HUES64 (cell line): ENCODE results near the gene MBNL1.
"Not testable (repeated sequence)": the region's sequence is repeated elsewhere in the genome, so short reads cannot be mapped to it uniquely, and the experiment has no call there.

Experiments used
- H3K27ac ChIP-seq: 2 replicates; pipeline ENCODE4 v1.7.0; 2013; ENCODE audit warnings: low read depth, low read length, inconsistent platforms
- H3K27me3 ChIP-seq: 2 replicates; pipeline ENCODE4 v1.6.1; 2013; ENCODE audit warnings: mild to moderate bottlenecking, low read length; ENCODE audit not compliant: insufficient read depth
- H3K36me3 ChIP-seq: 2 replicates; pipeline ENCODE4 v1.6.1; 2013; ENCODE audit warnings: mild to moderate bottlenecking, low read length; ENCODE audit not compliant: insufficient read depth
- H3K4me1 ChIP-seq: 2 replicates; pipeline ENCODE4 v1.6.1; 2013; ENCODE audit warnings: mild to moderate bottlenecking, low read length, moderate library complexity; ENCODE audit not compliant: insufficient read depth
- H3K4me3 ChIP-seq: 2 replicates; pipeline ENCODE4 v1.5.1; 2013; ENCODE audit warnings: mild to moderate bottlenecking, low read length, moderate library complexity
- H3K9ac ChIP-seq: 2 replicates; pipeline ENCODE4 v1.6.1; 2013; ENCODE audit warnings: mild to moderate bottlenecking, low read depth, low read length
- H3K9me3 ChIP-seq: 2 replicates; pipeline ENCODE4 v1.6.1; 2013; ENCODE audit warnings: low read depth, low read length; ENCODE audit not compliant: insufficient read depth
- WGBS: fragments of 150-250, 120-280 bp; methylation state at CpG from one replicate; pipeline ENCODE4 v1.1.7; 2013; ENCODE audit warnings: missing lambda C conversion rate; 5-methylcytosine and 5-hydroxymethylcytosine counted together

Gene MBNL1

GRCh38 chr3:152397348-152397747, 128.6 kb downstream of the MBNL1 start:
- H3K36me3 ChIP-seq, H3K27me3 ChIP-seq, H3K9ac ChIP-seq, H3K4me3 ChIP-seq, H3K9me3 ChIP-seq, H3K27ac ChIP-seq: not testable (repeated sequence)
- H3K4me1 ChIP-seq, result peaks cover 22% of the 10 kb centered on the region
- no CpG with 5 or more reads among the region's 2 CpGs for WGBS

- H3K27me3 ChIP-seq, result no peaks in the 10 kb centered on the region
- H3K9me3 ChIP-seq, result no peaks in the 10 kb centered on the region
- H3K27ac ChIP-seq, result no peak overlapping the region
- no peak overlapping the region for H3K9ac ChIP-seq
- H3K4me3 ChIP-seq, result no peak overlapping the region
- no peaks in the 10 kb centered on the region for H3K36me3 ChIP-seq
- H3K4me1 ChIP-seq, result peaks cover 25% of the 10 kb centered on the region
Observed at GRCh38 chr3:152398495-152398894, 129.8 kb downstream of the MBNL1 start.

DNA sequence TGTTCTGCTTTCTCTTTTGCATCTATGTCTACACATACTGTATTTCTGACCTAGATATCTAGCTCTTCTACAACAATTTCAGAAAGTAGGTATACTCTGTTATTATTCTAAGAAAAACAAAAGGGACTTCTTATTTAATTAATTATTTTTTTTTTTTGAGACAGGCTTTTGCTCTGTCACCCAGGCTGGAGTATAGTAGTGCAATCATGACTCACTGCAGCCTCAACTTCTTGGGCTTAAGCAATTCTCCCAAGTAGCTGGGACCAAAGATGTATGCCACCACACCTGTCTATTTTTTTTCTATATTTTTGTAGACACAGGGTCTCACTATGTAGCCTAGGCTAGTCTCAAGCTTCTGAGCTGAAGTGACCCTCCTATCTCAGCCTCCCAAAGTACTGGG, 130.6 kb downstream of the MBNL1 start:
- H3K4me3 ChIP-seq, result no peak overlapping the region
- no peak overlapping the region for H3K27ac ChIP-seq
- H3K27me3 ChIP-seq, result no peaks in the 10 kb centered on the region
- H3K9me3 ChIP-seq, result no peaks in the 10 kb centered on the region
- H3K4me1 ChIP-seq, result peaks cover 30% of the 10 kb centered on the region
- no peaks in the 10 kb centered on the region for H3K36me3 ChIP-seq
- H3K9ac ChIP-seq, result no peak overlapping the region

DNA sequence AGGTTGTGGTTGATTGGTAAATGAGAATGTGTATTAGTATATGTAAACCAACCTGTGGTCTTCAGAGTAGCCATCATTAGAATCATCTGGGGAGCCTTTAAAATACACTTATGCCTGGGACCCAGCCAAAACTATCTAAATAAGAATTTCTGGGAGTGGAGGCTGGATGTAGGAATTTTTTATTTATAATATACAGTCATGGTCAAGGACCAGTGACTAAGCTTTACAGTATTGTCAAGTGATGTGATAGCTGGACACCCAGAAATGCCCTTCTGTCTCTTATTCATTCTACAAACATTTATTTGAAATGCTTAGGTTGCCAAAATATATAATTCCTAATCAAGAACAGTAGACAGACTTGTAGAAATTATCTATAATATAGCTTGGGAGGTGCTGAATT, 132.2 kb downstream of the MBNL1 start:
- Histone ChIP-seq H3K9ac (no peak overlapping the region), H3K27ac (no peak overlapping the region), H3K36me3 (no peaks in the 10 kb centered on the region), H3K4me3 (no peak overlapping the region), H3K4me1 (peaks cover 30% of the 10 kb centered on the region), H3K27me3 (no peaks in the 10 kb centered on the region), H3K9me3 (no peaks in the 10 kb centered on the region)

GRCh38 chr3:152402695-152403451, 134.1 kb downstream of the MBNL1 start:
- Histone ChIP-seq H3K4me3 (no peak overlapping the region), H3K27me3 (no peaks in the 10 kb centered on the region), H3K36me3 (no peaks in the 10 kb centered on the region), H3K4me1 (peaks cover 30% of the 10 kb centered on the region), H3K9me3 (no peaks in the 10 kb centered on the region), H3K27ac (no peak overlapping the region), H3K9ac (no peak overlapping the region)
- WGBS, result 41% methylated on average over 5 of the region's 5 CpGs

- WGBS, result 79% methylated on average over 2 of the region's 2 CpGs
- H3K4me3 ChIP-seq, result no peak overlapping the region
- H3K27ac ChIP-seq, result no peak overlapping the region
- no peaks in the 10 kb centered on the region for H3K27me3 ChIP-seq
- H3K36me3 ChIP-seq, result no peaks in the 10 kb centered on the region
- peaks cover 27% of the 10 kb centered on the region for H3K4me1 ChIP-seq
- H3K9ac ChIP-seq, result no peak overlapping the region
- no peaks in the 10 kb centered on the region for H3K9me3 ChIP-seq
Observed at GRCh38 chr3:152403632-152404066, 134.9 kb downstream of the MBNL1 start.

DNA sequence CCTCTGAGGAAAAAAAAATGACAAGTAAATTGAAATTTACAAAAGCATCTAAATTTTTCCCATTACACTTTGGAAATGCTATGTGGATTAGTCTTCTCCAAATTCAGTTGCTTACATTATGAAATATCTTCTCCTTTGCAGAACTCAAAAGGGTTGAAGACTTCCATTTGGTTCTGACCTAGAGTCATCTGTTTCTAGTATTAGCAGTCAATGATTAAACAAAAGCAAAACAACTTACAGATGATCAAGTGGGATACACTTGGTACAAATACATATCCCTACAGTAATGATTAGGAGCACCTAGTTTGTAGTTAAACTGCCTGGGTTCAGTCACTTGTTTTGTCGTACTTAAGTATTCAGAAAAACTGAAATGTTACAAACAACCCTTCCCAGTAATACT, 136.2 kb downstream of the MBNL1 start:
- no CpG with 5 or more reads among the region's 1 CpG for WGBS
- Histone ChIP-seq H3K9ac (no peak overlapping the region), H3K4me1 (peaks cover 16% of the 10 kb centered on the region), H3K27me3 (no peaks in the 10 kb centered on the region), H3K4me3 (no peak overlapping the region), H3K36me3 (no peaks in the 10 kb centered on the region), H3K9me3 (no peaks in the 10 kb centered on the region), H3K27ac (no peak overlapping the region)

GRCh38 chr3:152405915-152406802, 137.4 kb downstream of the MBNL1 start:
- Histone ChIP-seq H3K27ac (no peak overlapping the region), H3K4me1 (peaks cover 16% of the 10 kb centered on the region), H3K4me3 (no peak overlapping the region), H3K9me3 (no peaks in the 10 kb centered on the region), H3K9ac (no peak overlapping the region), H3K36me3 (no peaks in the 10 kb centered on the region), H3K27me3 (no peaks in the 10 kb centered on the region)
- 89% methylated on average over 3 of the region's 3 CpGs for WGBS

- WGBS, result 100% methylated on average over 1 of the region's 2 CpGs
- Histone ChIP-seq H3K4me1 (no peaks in the 10 kb centered on the region), H3K27ac (no peak overlapping the region), H3K36me3 (0 out of 2 replicates have a peak, but pooled peaks cover 3% of the 10 kb centered on the region), H3K9ac (no peak overlapping the region), H3K9me3 (no peaks in the 10 kb centered on the region), H3K27me3 (no peaks in the 10 kb centered on the region), H3K4me3 (no peak overlapping the region)
Observed at GRCh38 chr3:152413240-152413639, 144.5 kb downstream of the MBNL1 start.

DNA sequence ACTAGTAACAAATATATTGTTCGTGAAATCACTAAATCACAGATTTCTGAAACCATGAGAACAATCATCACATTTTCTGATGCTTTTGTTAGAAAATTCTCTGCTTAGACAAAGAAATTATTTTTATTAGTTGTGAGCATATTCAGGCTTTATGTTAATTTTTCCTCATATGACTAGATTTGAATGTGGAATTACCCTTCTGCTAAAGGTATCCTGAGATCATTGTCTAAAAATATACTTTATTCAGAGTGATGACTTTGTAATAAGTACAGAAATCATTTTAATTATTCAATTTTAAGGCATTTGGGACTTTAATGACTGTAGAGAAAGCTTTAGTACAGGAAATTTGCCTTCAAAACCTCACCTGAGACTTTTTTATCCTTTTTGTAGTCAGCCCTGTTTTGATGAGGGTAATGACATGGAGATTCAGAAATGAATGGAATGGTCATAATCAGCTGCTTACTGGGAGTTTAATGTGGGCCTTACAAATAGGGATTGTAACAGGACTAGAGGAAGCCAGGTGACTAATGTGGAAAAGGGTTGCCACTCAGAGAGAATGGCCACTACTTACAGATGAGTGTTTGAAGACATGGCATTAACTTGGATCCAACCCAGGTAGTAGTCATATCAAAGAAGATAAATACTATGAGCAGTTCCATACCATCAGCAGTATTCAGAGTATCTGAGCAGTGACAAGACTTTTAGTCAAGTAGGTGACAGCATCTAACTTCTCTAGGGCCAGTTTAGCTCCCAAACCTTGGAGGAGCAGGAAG, 148.3 kb downstream of the MBNL1 start:
- Histone ChIP-seq H3K27me3 (no peaks in the 10 kb centered on the region), H3K27ac (no peak overlapping the region), H3K9me3 (no peaks in the 10 kb centered on the region), H3K36me3 (peaks cover 23% of the 10 kb centered on the region; the same call in 1 of the 2 replicates), H3K9ac (no peak overlapping the region), H3K4me1 (no peaks in the 10 kb centered on the region), H3K4me3 (no peak overlapping the region)
- WGBS, result 100% methylated on average over 1 of the region's 1 CpG

- no peaks in the 10 kb centered on the region for H3K27me3 ChIP-seq
- H3K27ac ChIP-seq, result no peak overlapping the region
- WGBS, result 92% methylated on average over 7 of the region's 7 CpGs
- peaks cover 23% of the 10 kb centered on the region; the same call in 1 of the 2 replicates for H3K36me3 ChIP-seq
- no peak overlapping the region for H3K4me3 ChIP-seq
- no peak overlapping the region for H3K9ac ChIP-seq
- H3K9me3 ChIP-seq, result no peaks in the 10 kb centered on the region
- no peaks in the 10 kb centered on the region for H3K4me1 ChIP-seq
Observed at GRCh38 chr3:152419748-152420147, 151.0 kb downstream of the MBNL1 start.
